Muscle layer of colon (tissue), 2 donors: ENCODE data around the gene HSPG2.

Source experiments
- H3K27ac ChIP-seq: one replicate; pipeline ENCODE4 v1.7.0; 2013; ENCODE audit warnings: low read depth, mild to moderate bottlenecking, low read length, moderate library complexity
- H3K27me3 ChIP-seq, 2 donors: one replicate each; pipeline ENCODE4 v1.7.0; 2013; ENCODE audit warnings: low read length in 2 of 2, mild to moderate bottlenecking in 2 of 2; ENCODE audit not compliant: insufficient read depth in 2 of 2, control insufficient read depth in 1 of 2
- H3K36me3 ChIP-seq: one replicate; pipeline ENCODE4 v1.7.0; 2013; ENCODE audit warnings: mild to moderate bottlenecking, low read length; ENCODE audit not compliant: insufficient read depth
- H3K4me1 ChIP-seq: one replicate; pipeline ENCODE4 v1.7.0; 2013; ENCODE audit warnings: mild to moderate bottlenecking, low read length; ENCODE audit not compliant: insufficient read depth
- H3K4me3 ChIP-seq, 2 donors: one replicate each; pipeline ENCODE4 v1.7.0; 2013; ENCODE audit warnings: low read length in 2 of 2, low read depth in 1 of 2, mild to moderate bottlenecking in 1 of 2, moderate library complexity in 1 of 2
- H3K9ac ChIP-seq: one replicate; pipeline ENCODE4 v1.7.0; 2013; ENCODE audit warnings: low read length
- H3K9me3 ChIP-seq: one replicate; pipeline ENCODE4 v1.7.0; 2013; ENCODE audit warnings: mild to moderate bottlenecking, low read length
- donor health status: abdominal sarcoma.
- donor health status: Adenocarcinoma of cecum.

The HSPG2 gene

GRCh38 chr1:21857142-21857839 lies 79.8 kb downstream of the HSPG2 start:
- H3K27ac ChIP-seq: no peak overlapping the region
- no peaks in the 10 kb centered on the region for H3K4me1 ChIP-seq
- peaks cover 98% of the 10 kb centered on the region for H3K36me3 ChIP-seq
- no peaks in the 10 kb centered on the region for H3K9me3 ChIP-seq
- H3K9ac ChIP-seq: no peak overlapping the region
- no peaks in the 10 kb centered on the region for H3K27me3 ChIP-seq
- no peak overlapping the region for H3K4me3 ChIP-seq

GRCh38 chr1:21855257-21856096 lies 81.6 kb downstream of the HSPG2 start:
- Histone ChIP-seq H3K4me1 (no peaks in the 10 kb centered on the region), H3K36me3 (peaks cover 97% of the 10 kb centered on the region), H3K9me3 (no peaks in the 10 kb centered on the region), H3K4me3 (no peak overlapping the region), H3K9ac (no peak overlapping the region), H3K27me3 (no peaks in the 10 kb centered on the region), H3K27ac (no peak overlapping the region)

GRCh38 chr1:21854751-21855131 lies 82.4 kb downstream of the HSPG2 start:
- H3K9me3 ChIP-seq: no peaks in the 10 kb centered on the region
- H3K4me1 ChIP-seq: no peaks in the 10 kb centered on the region
- H3K9ac ChIP-seq: no peak overlapping the region
- no peaks in the 10 kb centered on the region for H3K27me3 ChIP-seq
- peaks cover 97% of the 10 kb centered on the region for H3K36me3 ChIP-seq
- no peak overlapping the region for H3K27ac ChIP-seq
- no peak overlapping the region for H3K4me3 ChIP-seq

- no peak overlapping the region for H3K4me3 ChIP-seq
- H3K9me3 ChIP-seq: no peaks in the 10 kb centered on the region
- no peak overlapping the region for H3K9ac ChIP-seq
- no peaks in the 10 kb centered on the region for H3K4me1 ChIP-seq
- no peaks in the 10 kb centered on the region for H3K27me3 ChIP-seq
- peaks cover 97% of the 10 kb centered on the region for H3K36me3 ChIP-seq
- no peak overlapping the region for H3K27ac ChIP-seq
These were observed 82.9 kb downstream of the HSPG2 start for GRCh38 chr1:21854090-21854750.

- H3K27ac ChIP-seq: no peak overlapping the region
- H3K36me3 ChIP-seq: peaks cover 97% of the 10 kb centered on the region
These were observed 84.0 kb downstream of the HSPG2 start for GRCh38 chr1:21853131-21853427.

GRCh38 chr1:21852282-21853130 lies 84.6 kb downstream of the HSPG2 start:
- peaks cover 97% of the 10 kb centered on the region for H3K36me3 ChIP-seq
- H3K4me3 ChIP-seq: no peak overlapping the region
- H3K9me3 ChIP-seq: no peaks in the 10 kb centered on the region
- H3K27me3 ChIP-seq: no peaks in the 10 kb centered on the region
- no peak overlapping the region for H3K27ac ChIP-seq
- H3K9ac ChIP-seq: no peak overlapping the region
- H3K4me1 ChIP-seq: no peaks in the 10 kb centered on the region

More at GRCh38 chr1:21853131-21853427, 84.0 kb downstream of the HSPG2 start:
- Histone ChIP-seq H3K9ac (no peak overlapping the region), H3K27me3 (no peaks in the 10 kb centered on the region), H3K9me3 (no peaks in the 10 kb centered on the region), H3K4me3 (no peak overlapping the region), H3K4me1 (no peaks in the 10 kb centered on the region)

- Histone ChIP-seq H3K27ac (no peak overlapping the region), H3K36me3 (peaks cover 94% of the 10 kb centered on the region)
These were observed 85.5 kb downstream of the HSPG2 start for GRCh38 chr1:21851430-21852250.

GRCh38 chr1:21849909-21850576 lies 87.1 kb downstream of the HSPG2 start:
- Histone ChIP-seq H3K36me3 (peaks cover 90% of the 10 kb centered on the region), H3K9ac (no peak overlapping the region), H3K9me3 (no peaks in the 10 kb centered on the region), H3K4me1 (no peaks in the 10 kb centered on the region), H3K27ac (no peak overlapping the region), H3K4me3 (no peak overlapping the region), H3K27me3 (no peaks in the 10 kb centered on the region)

More at GRCh38 chr1:21851430-21852250, 85.5 kb downstream of the HSPG2 start:
- H3K9ac ChIP-seq: no peak overlapping the region
- no peaks in the 10 kb centered on the region for H3K9me3 ChIP-seq
- H3K4me1 ChIP-seq: no peaks in the 10 kb centered on the region
- H3K4me3 ChIP-seq: no peak overlapping the region
- H3K27me3 ChIP-seq: no peaks in the 10 kb centered on the region

GRCh38 chr1:21848524-21849174 lies 88.5 kb downstream of the HSPG2 start:
- Histone ChIP-seq H3K4me1 (no peaks in the 10 kb centered on the region), H3K36me3 (peaks cover 90% of the 10 kb centered on the region), H3K27ac (no peak overlapping the region)

More at GRCh38 chr1:21848524-21849174, 88.5 kb downstream of the HSPG2 start:
- no peaks in the 10 kb centered on the region for H3K9me3 ChIP-seq
- H3K27me3 ChIP-seq: no peaks in the 10 kb centered on the region
- no peak overlapping the region for H3K4me3 ChIP-seq
- H3K9ac ChIP-seq: no peak overlapping the region
